Measurements from ENCODE around the gene MRPL51.
"Not testable (repeated sequence)": the region's sequence is repeated elsewhere in the genome, so short reads cannot be mapped to it uniquely, and the experiment has no call there.

The MRPL51 gene

GRCh38 chr12:6532051-6532926 lies 39.2 kb upstream of the MRPL51 start:
- ATAC-seq (peak; percentile 67), DNase-seq (peak; percentile 86)

- ATAC-seq (no peak), DNase-seq (no peak)
Observed at GRCh38 chr12:6530576-6531260, 37.7 kb upstream of the MRPL51 start.

- no peak for ATAC-seq
- no peak for DNase-seq
Observed at GRCh38 chr12:6529291-6529737, 36.3 kb upstream of the MRPL51 start.

GRCh38 chr12:6528539-6529235 lies 35.6 kb upstream of the MRPL51 start:
- ATAC-seq (no peak), DNase-seq (no peak)

- DNase-seq (no peak), ATAC-seq (no peak)
Observed at GRCh38 chr12:6527711-6528110, 34.6 kb upstream of the MRPL51 start.

GRCh38 chr12:6526766-6527525 lies 33.9 kb upstream of the MRPL51 start:
- DNase-seq (no peak), ATAC-seq (no peak)

- ATAC-seq (no peak), DNase-seq (no peak)
Observed at GRCh38 chr12:6526201-6526600, 33.1 kb upstream of the MRPL51 start.

GRCh38 chr12:6524648-6525047 lies 31.6 kb upstream of the MRPL51 start:
- ATAC-seq (no peak), DNase-seq (no peak)

GRCh38 chr12:6523708-6524107 lies 30.6 kb upstream of the MRPL51 start:
- no peak for DNase-seq
- no peak for ATAC-seq

- ATAC-seq (no peak), DNase-seq (no peak)
Observed at GRCh38 chr12:6522193-6522592, 29.1 kb upstream of the MRPL51 start.

GRCh38 chr12:6520186-6520585 lies 27.1 kb upstream of the MRPL51 start:
- ATAC-seq (no peak), DNase-seq (no peak)

- ATAC-seq: no peak
Observed at GRCh38 chr12:6508087-6508486, 15.0 kb upstream of the MRPL51 start.

GRCh38 chr12:6507102-6507998 lies 14.3 kb upstream of the MRPL51 start:
- no peak for DNase-seq
- no peak for ATAC-seq

More at GRCh38 chr12:6508087-6508486, 15.0 kb upstream of the MRPL51 start:
- no peak for DNase-seq

- DNase-seq (no peak), ATAC-seq (no peak)
Observed at GRCh38 chr12:6500466-6500865, 7.4 kb upstream of the MRPL51 start.

- not testable (repeated sequence) for DNase-seq
Observed at GRCh38 chr12:6497291-6497690, 4.2 kb upstream of the MRPL51 start.

GRCh38 chr12:6494968-6495367 lies 1.9 kb upstream of the MRPL51 start:
- no peak for DNase-seq
- ATAC-seq: no peak

More at GRCh38 chr12:6497291-6497690, 4.2 kb upstream of the MRPL51 start:
- ATAC-seq: not testable (repeated sequence)

GRCh38 chr12:6494258-6494743 lies 1.2 kb upstream of the MRPL51 start:
- DNase-seq (peak; percentile 12), ATAC-seq (peak; percentile 1)

- DNase-seq (peak; percentile 94), ATAC-seq (peak; percentile 92)
Observed at GRCh38 chr12:6493497-6494257, 615 bp upstream of the MRPL51 start, which contains the start of gene NCAPD2. Gene NCAPD2, plus strand, starts transcription at chr12:6494102. Its CDS starts 997 bp downstream, at chr12:6495099.

GRCh38 chr12:6490673-6491072 lies 2.4 kb downstream of the MRPL51 start:
- ATAC-seq: not testable (repeated sequence)

GRCh38 chr12:6489449-6489848 lies 3.6 kb downstream of the MRPL51 start:
- ATAC-seq: no peak
- no peak for DNase-seq

More at GRCh38 chr12:6490673-6491072, 2.4 kb downstream of the MRPL51 start:
- DNase-seq: not testable (repeated sequence)

Data from stimulated activated naive CD8-positive, alpha-beta T cell treated with anti-CD3 and anti-CD28 coated beads, Interleukin-15, Interleukin-2, amounts not matched to agents 100 U/mL and 50 U/mL, for 24 hours (primary cell).